Gastroesophageal sphincter (tissue), 3 donors: Measurements from ENCODE around the gene GNA14.

Source experiments
- CTCF ChIP-seq, 4 experiments: fragments of 200-600 bp in 2 of 4; fragments of 450-650 bp in 2 of 4; sonication (generic) in 1 of 4; IDR thresholded peaks; one replicate each; pipeline ENCODE4 v1.5.1; 2017 to 2019; ENCODE audit warnings: antibody characterized with exemption in 4 of 4, mild to moderate bottlenecking in 2 of 4, moderate library complexity in 2 of 4
- EP300 ChIP-seq: sonication (generic); formaldehyde crosslinking; IDR thresholded peaks from one replicate; pipeline ENCODE4 v1.6.1; 2017; ENCODE audit warnings: antibody characterized with exemption, mild to moderate bottlenecking
- POLR2A ChIP-seq, 2 donors: fragments of 450-650 bp; IDR thresholded peaks; one replicate each; pipeline ENCODE4 v1.6.1; 2017; ENCODE audit warnings: antibody characterized with exemption in 2 of 2, mild to moderate bottlenecking in 2 of 2, moderate library complexity in 1 of 2

DNA sequence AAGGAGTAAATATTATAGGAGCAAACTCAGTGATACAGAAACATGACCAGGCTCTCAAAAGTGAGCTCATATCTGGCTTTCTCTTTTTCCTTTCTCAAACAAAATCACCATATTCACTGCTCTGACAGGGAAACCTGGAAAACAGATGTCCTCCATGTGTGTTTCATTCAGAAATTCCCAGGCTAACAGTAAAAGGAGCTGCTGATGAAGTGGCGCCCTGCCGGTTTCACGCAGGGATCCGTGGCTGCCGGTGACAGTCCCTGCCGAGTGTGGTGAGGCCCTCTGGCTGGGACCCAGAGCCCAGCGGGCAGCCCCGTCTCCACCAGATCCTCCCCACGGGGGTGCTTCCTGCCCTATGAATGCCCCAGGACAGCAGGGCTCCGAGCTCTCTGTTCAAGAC lies 208.1 kb downstream of the GNA14 start:
- TF ChIP-seq POLR2A (IDR thresholded peaks at IDR 0.05) (no peak), CTCF (IDR thresholded peaks at IDR 0.05) (no peak), EP300 (no peak)
